Measurements from ENCODE around the gene IER5. TPM values are rescaled to one million over a fixed set of nuclear protein-coding genes. Genes with fewer than 3 reads are reported as not detected.

IER5 gene
- total RNA-seq, 1 experiment from 2014 or later = 30.5 TPM

- intact Hi-C loops (cut with micrococcal nuclease) = no loop called here
- H3K27me3 ChIP-seq (ENCODE audit: insufficient read depth, low read length) = no peaks in the 10 kb centered on the region
- POLR2A ChIA-PET = interaction anchor here (0.6 to 2.5 kb wide), 3 partner anchors 9 to 26 kb away, joined by 3 to 11 read pairs (median 3); no protein-coding TSS in a partner anchor
- peaks cover 69 to 96% of the 10 kb centered on the region in 2 experiments for H3K4me1 ChIP-seq (ENCODE audit: control insufficient read depth in 1 of 2, insufficient read depth in 2 of 2, low read length in 2 of 2)
- no peak overlapping the region for H3K4me2 ChIP-seq (ENCODE audit: low read length)
- no peaks in the 10 kb centered on the region for H4K20me1 ChIP-seq (ENCODE audit: insufficient read depth)
- H3K27ac ChIP-seq (ENCODE audit: low read depth, low read length) = no peak overlapping the region
- no TSS peak for BruUV-seq (replicated peaks)
- H3K9ac ChIP-seq (ENCODE audit: low read length) = no peak overlapping the region
- TF ChIP-seq SRF (IDR thresholded peaks at IDR 0.05; ENCODE audit: low read depth) = no peak
- no peak for TF ChIP-seq SP1 (IDR thresholded peaks at IDR 0.05; ENCODE audit: low read depth)
- 0 out of 2 replicates have a peak, but pooled peaks have one; percentile 9 for TF ChIP-seq ZFX (IDR thresholded peaks at IDR 0.05)
- no peak for TF ChIP-seq EZH2 (IDR thresholded peaks at IDR 0.05)
- TF ChIP-seq FOSL1 (IDR thresholded peaks at IDR 0.05; ENCODE audit: low read depth) = no peak
- no peak for TF ChIP-seq CBX3 (IDR thresholded peaks at IDR 0.05; ENCODE audit: low read depth)
- ATAC-seq (no peak), DNase-seq (ENCODE audit: low read depth, low spot score) (no peak)
- no peaks in the 10 kb centered on the region for H3K9me2 ChIP-seq (ENCODE audit: insufficient read depth)
- RAD21 ChIA-PET (ENCODE audit: low non-redundant PET in 1 of 2, low total read pairs in 2 of 2, uncharacterized antibody in 2 of 2, unreplicated experiment in 2 of 2) = no interaction called here
- H3K36me3 ChIP-seq (ENCODE audit: control insufficient read depth in 1 of 2, insufficient read depth in 2 of 2, low read length in 2 of 2) = no peaks in the 10 kb centered on the region
- H3K4me3 ChIP-seq (replicated peaks in 1 of 2; ENCODE audit: low read depth in 1 of 2, low read length in 2 of 2) = no peak overlapping the region
- CTCF ChIA-PET = no interaction called here
- no peak overlapping the region for H2AFZ ChIP-seq (ENCODE audit: low read depth, low read length, poor library complexity, severe bottlenecking)
- H3K9me3 ChIP-seq (ENCODE audit: control insufficient read depth in 1 of 2, insufficient read depth in 1 of 2, low read depth in 1 of 2, low read length in 2 of 2) = no peaks in the 10 kb centered on the region
- H3K79me2 ChIP-seq (ENCODE audit: insufficient read depth, low read length) = no peaks in the 10 kb centered on the region
Observed at GRCh38 chr1:181114574-181115367, 26.3 kb downstream of the IER5 start.

- Histone ChIP-seq H3K9me3 (ENCODE audit: control insufficient read depth in 1 of 2, insufficient read depth in 1 of 2, low read depth in 1 of 2, low read length in 2 of 2) (no peaks in the 10 kb centered on the region), H3K9ac (ENCODE audit: low read length) (no peak overlapping the region), H3K36me3 (ENCODE audit: control insufficient read depth in 1 of 2, insufficient read depth in 2 of 2, low read length in 2 of 2) (no peaks in the 10 kb centered on the region), H3K4me3 (replicated peaks in 1 of 2; ENCODE audit: low read depth in 1 of 2, low read length in 2 of 2) (no peak overlapping the region), H3K4me1 (ENCODE audit: control insufficient read depth in 1 of 2, insufficient read depth in 2 of 2, low read length in 2 of 2) (peaks cover 73 to 98% of the 10 kb centered on the region in 2 experiments), H3K27ac (ENCODE audit: low read depth, low read length) (no peak overlapping the region), H4K20me1 (ENCODE audit: insufficient read depth) (no peaks in the 10 kb centered on the region), H2AFZ (ENCODE audit: low read depth, low read length, poor library complexity, severe bottlenecking) (no peak overlapping the region), H3K4me2 (ENCODE audit: low read length) (no peak overlapping the region), H3K27me3 (ENCODE audit: insufficient read depth, low read length) (no peaks in the 10 kb centered on the region), H3K79me2 (ENCODE audit: insufficient read depth, low read length) (no peaks in the 10 kb centered on the region), H3K9me2 (ENCODE audit: insufficient read depth) (no peaks in the 10 kb centered on the region)
- no TSS peak for BruUV-seq (replicated peaks)
- intact Hi-C loops (cut with micrococcal nuclease) = no loop called here
- POLR2A ChIA-PET = interaction anchor here (0.6 to 2.5 kb wide), 2 partner anchors 8 to 11 kb away, joined by 3 to 11 read pairs; no protein-coding TSS in a partner anchor
- DNase-seq (ENCODE audit: low read depth, low spot score) = no peak
- ATAC-seq = no peak
- RAD21 ChIA-PET (ENCODE audit: low non-redundant PET in 1 of 2, low total read pairs in 2 of 2, uncharacterized antibody in 2 of 2, unreplicated experiment in 2 of 2) = no interaction called here
- CTCF ChIA-PET = no interaction called here
- TF ChIP-seq SP1 (IDR thresholded peaks at IDR 0.05; ENCODE audit: low read depth) = no peak
- no peak for TF ChIP-seq RAD21 (IDR thresholded peaks at IDR 0.05; ENCODE audit: low read depth)
- TF ChIP-seq ZNF274 (IDR thresholded peaks at IDR 0.05; ENCODE audit: low read depth, low read length) = no peak
- no peak for TF ChIP-seq CTCF (IDR thresholded peaks at IDR 0.05 in 2 of 3, conservative IDR thresholded peaks at IDR 0.05 in 1 of 3; ENCODE audit: borderline replicate concordance in 1 of 3, insufficient read depth in 1 of 3, low read depth in 2 of 3, low read length in 2 of 3)
- no peak for TF ChIP-seq ZFX (IDR thresholded peaks at IDR 0.05)
- TF ChIP-seq CBX3 (IDR thresholded peaks at IDR 0.05; ENCODE audit: low read depth) = no peak
- TF ChIP-seq POLR2AphosphoS5 (IDR thresholded peaks at IDR 0.05; ENCODE audit: low read depth, low read length) = no peak
- no peak for TF ChIP-seq MAX (IDR thresholded peaks at IDR 0.05)
- TF ChIP-seq EZH2 (IDR thresholded peaks at IDR 0.05) = no peak
- no peak for TF ChIP-seq SIN3A (IDR thresholded peaks at IDR 0.05; ENCODE audit: low read depth)
- TF ChIP-seq ATF3 (IDR thresholded peaks at IDR 0.05) = no peak
- TF ChIP-seq EZH2phosphoT487 (IDR thresholded peaks at IDR 0.05; ENCODE audit: borderline replicate concordance) = no peak
- TF ChIP-seq JUND (IDR thresholded peaks at IDR 0.05) = no peak
- TF ChIP-seq CEBPB (IDR thresholded peaks at IDR 0.05; ENCODE audit: low read depth) = no peak
- TF ChIP-seq ELF1 (IDR thresholded peaks at IDR 0.05; ENCODE audit: borderline replicate concordance, low read depth) = no peak
- no peak for TF ChIP-seq YY1 (IDR thresholded peaks at IDR 0.05; ENCODE audit: extremely low read depth, insufficient replicate concordance, low read depth, low read length)
- no peak for TF ChIP-seq SRF (IDR thresholded peaks at IDR 0.05; ENCODE audit: low read depth)
Observed at GRCh38 chr1:181115368-181115684, 26.8 kb downstream of the IER5 start.
